HUDEP-2 (cell line): ENCODE data around the gene FRS3.
"Not testable (repeated sequence)": the region's sequence is repeated elsewhere in the genome, so short reads cannot be mapped to it uniquely, and the experiment has no call there.

Experiments used
- DNase-seq, 76 experiments: peaks; one replicate each; lab custom pipeline; 2025; ENCODE audit not compliant: unreplicated experiment in 76 of 76; lab: John Stamatoyannopoulos, UW

FRS3 gene

DNA sequence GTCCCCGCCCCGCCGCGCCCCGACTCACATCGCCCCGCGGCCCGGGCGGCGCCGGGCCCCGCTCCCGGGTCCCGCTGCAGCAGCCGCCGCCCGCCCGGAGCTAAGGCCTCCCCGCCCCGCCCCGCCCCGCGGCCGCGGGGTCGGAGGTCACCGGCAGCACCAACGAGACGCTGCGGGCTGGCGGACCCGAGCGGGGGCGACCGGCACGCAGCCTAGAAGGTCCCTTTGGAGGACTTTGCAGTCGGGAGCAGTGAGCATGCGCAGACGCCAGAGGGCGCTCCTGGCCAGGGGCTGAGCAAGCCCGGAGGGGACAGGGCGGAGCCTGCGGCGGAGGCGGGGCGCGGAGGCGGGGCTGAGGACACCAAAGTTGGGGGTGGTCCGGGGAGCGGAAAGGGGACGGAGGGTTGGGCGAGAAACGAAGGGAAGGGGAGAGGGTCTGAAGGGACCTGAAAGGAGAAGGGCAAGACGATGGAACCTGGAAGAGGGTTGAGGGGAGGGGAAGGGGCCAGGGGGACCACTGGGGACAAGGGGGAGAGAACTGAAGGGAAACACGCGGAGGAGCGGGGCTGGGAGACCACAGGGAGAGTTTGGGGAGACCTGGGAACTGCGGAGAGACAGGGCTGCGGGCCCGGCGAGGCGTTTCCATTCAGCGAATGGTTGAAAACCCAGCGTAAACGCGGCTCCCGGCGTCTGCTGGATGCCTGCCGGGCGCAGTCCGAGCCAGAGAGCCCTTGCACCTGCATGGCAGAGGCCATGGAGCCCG lies at the start of gene FRS3:
Gene FRS3 (minus strand): TSS at position 113 of the 763 bp plus-strand sequence. CDS start 2,913 bp downstream, outside the sequence.
- peak in 75 of 76 experiments; percentile 81 to 100 (median 98) for DNase-seq

DNA sequence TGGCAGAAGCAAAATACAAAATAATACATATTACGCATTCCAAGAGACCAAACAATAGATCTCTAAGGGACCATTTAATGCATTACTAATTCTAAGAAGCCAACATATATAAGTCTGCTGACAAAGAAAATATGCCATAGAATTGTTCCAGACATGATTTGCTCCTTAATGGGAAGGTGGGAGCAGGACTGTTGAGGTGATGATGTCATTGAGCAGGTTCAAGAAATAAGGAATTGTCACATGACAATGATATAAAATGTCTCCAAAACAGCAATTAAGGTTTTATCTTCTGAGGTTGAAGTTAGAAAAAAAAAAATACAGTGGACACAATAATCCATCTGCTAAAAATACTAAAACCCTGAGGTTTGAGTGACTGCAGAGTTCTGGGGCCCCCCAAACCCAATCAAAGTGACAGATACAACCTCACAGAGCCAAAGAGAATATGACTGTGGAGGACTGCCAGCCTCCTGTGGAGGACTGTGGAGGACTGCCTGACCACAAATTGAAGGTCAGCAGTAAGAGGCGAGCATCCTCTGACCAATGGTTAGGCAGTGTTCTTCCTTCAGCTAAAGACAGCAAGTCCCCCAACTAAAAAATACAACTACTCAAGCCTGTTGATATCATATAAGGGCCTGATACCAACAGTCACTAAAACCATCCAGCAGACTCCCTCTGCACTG lies 46.8 kb upstream of the FRS3 start:
- DNase-seq, result no peak

DNA sequence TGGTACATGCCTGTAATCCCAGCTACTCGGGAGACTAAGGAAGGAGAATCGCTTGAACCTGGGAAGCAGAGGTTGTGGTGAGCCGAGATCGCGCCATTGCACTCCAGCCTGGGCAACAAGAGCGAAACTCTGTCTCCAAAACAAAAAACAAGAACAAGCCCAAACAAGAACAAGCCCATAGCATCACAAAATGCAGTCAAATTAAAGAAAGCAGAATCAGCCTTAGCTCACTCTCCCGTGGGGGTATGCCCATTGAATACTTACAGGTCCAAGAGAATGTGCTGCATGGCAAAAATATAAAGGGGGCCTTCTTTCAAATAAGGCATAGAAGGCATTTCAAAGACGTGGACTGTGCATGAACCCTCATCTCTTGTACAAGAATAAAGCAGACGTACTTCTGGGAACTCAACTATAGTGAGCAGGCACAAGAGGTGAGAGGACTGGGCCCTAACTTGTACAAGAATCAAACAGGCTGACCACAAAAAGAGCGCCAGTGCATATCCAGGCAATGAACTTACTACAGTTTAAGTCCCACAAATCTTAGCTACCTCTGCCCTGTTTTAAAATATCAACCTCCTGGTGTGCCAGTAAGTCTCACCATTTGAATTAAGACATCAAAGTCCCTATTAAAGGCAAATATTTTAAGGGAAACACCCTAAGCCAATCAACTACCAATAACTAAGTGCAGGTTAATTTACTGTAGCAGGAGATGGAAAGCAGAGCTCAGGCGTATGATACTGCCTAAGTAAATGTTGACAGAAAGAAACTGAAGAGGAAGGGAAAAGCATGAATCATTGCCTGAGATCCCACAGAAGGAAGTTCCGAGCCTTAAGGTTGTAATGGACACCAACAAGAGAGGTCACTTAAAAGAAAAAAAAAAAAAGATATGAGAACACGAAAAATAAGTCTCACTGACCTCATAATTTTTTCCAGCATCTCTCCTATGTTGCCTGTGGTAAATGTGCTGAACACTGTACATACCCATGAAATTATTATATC lies 45.2 kb upstream of the FRS3 start:
- no peak for DNase-seq

DNA sequence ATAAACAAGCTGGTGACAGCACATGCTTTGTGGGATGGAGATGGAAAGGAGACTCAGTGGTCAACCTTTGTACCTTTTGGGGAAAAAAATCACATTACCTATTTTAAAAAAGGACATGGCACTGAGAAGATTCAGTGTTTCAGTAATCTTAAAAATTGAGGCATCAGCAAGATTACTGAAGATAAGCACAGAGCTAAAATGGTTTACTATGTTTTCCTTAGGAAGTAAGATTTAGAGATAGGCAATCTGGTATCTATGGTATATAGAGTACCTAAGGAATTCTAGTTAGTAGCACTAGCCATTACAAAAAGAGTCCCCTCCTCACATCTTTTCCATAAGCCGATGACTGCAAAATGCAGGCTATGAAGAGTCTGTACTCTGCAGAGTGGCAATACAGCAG lies 43.5 kb upstream of the FRS3 start:
- no peak for DNase-seq

- DNase-seq, result no peak
Observed at GRCh38 chr6:41822021-41822420, 42.3 kb upstream of the FRS3 start.

DNA sequence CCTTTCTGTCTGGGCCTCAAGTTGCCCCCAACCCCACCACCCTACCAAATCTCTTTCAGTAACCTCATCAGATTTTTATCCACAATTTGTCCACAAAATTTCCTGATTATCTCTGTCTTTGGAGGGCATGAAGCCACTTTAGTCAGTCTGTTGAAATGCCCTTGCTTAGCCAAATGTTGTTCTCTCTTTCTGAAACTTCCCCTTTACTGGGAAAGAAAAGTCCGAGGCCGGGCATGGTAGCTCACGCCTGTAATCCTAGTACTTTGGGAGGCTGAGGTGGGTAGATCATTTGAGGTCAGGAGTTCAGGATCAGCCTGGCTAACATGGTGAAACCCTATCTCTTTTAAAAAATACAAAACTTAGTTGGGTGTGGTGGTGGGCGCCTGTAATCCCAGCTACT lies 41.6 kb upstream of the FRS3 start:
- no peak for DNase-seq

GRCh38 chr6:41818271-41819054 lies 38.8 kb upstream of the FRS3 start:
- DNase-seq, result peak in 17 of 76 experiments; percentile 6 to 63 (median 29)

- DNase-seq, result no peak
Observed at GRCh38 chr6:41815587-41815986, 35.9 kb upstream of the FRS3 start.

- no peak for DNase-seq
Observed at GRCh38 chr6:41814629-41815028, 34.9 kb upstream of the FRS3 start.

GRCh38 chr6:41813956-41814355 lies 34.3 kb upstream of the FRS3 start:
- no peak for DNase-seq

GRCh38 chr6:41813469-41813868 lies 33.8 kb upstream of the FRS3 start:
- no peak for DNase-seq

GRCh38 chr6:41811946-41812345 lies 32.2 kb upstream of the FRS3 start:
- not testable (repeated sequence) for DNase-seq

DNA sequence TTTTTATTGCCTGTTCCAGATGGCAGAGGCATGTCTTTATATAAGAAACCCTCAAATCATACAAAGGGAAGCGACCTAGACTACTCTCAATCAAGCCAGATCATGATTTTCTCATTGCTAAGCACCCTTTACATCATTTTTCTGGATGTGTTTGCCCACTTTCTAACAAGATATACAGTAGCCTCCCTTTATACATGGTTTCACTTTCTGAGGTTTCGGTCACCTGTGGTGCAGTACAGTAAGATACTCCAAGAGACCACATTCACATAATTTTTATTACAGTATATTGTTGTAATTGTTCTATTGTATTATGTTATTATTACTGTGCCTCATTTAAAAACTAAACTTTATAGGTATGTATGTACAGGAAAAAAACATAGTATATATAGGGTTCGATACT lies 31.4 kb upstream of the FRS3 start:
- no peak for DNase-seq

GRCh38 chr6:41805830-41806774 lies 26.4 kb upstream of the FRS3 start:
- no peak for DNase-seq

DNA sequence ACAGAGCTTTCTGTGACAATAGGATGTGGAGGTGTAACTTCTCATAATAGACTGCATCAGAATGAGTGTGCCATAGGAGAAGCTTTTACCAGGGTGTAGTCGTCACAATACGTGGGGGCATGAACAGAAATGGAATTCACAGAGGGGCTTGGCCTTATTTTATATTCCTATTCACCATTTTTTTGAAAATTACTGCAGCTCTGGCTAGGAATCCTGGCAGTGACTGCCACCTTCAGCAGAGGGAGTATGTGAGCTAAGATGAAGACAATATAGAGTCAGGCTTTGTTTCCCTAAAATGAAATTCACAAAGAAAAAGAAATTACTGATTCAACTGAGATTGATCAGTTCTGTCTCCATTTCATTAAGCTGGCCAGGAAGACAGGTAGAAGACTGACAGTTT lies 21.7 kb upstream of the FRS3 start:
- peak in 10 of 76 experiments; percentile 6 to 48 (median 18) for DNase-seq

DNA sequence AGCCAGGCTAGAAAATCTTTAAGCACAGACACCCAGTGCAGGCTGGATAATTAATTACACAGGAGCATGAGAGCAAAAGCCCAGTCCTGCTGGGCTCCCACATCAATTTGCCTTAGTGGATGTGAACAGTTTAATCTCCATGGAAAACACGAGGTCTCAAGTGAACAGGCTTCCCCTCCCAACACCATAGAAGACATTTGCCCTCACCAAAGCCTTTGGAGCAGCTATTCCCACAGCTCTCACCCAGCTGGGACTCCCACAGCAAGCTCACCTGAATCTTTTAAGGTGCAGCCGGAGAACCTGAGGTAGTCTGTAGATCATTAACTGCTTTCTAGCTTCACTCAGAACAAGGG lies 19.8 kb upstream of the FRS3 start:
- no peak for DNase-seq

DNA sequence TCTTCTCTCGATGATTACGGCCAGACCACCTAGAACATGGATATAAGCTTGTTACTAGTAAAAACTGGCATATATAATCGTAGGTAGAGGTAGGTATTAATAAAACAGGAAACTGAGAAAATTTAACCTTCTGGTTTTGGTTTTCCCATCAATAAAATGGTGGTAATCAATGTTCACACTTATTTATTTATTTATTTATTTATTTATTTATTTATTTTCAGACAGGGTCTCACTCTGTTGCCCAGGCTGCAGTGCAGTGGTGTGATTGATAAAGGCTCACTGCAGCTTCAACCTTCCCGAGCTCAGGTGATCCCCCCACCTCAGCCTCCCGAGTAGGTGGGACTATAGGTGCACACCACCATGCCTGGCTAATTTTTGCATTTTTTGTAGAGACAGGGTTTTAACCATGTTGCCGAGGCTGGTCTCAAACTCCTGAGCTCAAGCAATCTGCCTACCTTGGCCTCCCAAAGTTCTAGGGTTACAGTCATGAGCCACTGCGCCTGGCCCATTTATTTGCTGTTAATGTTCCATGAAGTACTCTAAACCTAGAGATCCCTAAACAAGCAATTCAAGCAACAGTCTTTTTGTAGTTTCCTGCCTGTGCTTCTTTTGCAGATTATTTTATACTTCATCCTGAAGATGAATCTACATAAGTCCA lies 19.3 kb upstream of the FRS3 start:
- DNase-seq, result no peak

- no peak for DNase-seq
Observed at GRCh38 chr6:41796474-41796873, 16.8 kb upstream of the FRS3 start.

- no peak for DNase-seq
Observed at GRCh38 chr6:41791984-41792383, 12.3 kb upstream of the FRS3 start.
